T-helper 2 cell (primary cell): ENCODE measurements around the gene SUCNR1.
"Not testable (repeated sequence)": the region's sequence is repeated elsewhere in the genome, so short reads cannot be mapped to it uniquely, and the experiment has no call there.

ENCODE experiments used
- DNase-seq, 5 experiments: peaks; one replicate each; pipeline versions ENCODE4 v3.0.0 to v3.0.0-alpha.2; 2012 to 2022
- total RNA-seq, 2 donors: gene quantifications; one replicate each; lab custom pipeline; 2026; lab: John Stamatoyannopoulos, UW

Gene SUCNR1, protein sequence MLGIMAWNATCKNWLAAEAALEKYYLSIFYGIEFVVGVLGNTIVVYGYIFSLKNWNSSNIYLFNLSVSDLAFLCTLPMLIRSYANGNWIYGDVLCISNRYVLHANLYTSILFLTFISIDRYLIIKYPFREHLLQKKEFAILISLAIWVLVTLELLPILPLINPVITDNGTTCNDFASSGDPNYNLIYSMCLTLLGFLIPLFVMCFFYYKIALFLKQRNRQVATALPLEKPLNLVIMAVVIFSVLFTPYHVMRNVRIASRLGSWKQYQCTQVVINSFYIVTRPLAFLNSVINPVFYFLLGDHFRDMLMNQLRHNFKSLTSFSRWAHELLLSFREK
- total RNA-seq, result 0 reads per million in 2 donors

DNA sequence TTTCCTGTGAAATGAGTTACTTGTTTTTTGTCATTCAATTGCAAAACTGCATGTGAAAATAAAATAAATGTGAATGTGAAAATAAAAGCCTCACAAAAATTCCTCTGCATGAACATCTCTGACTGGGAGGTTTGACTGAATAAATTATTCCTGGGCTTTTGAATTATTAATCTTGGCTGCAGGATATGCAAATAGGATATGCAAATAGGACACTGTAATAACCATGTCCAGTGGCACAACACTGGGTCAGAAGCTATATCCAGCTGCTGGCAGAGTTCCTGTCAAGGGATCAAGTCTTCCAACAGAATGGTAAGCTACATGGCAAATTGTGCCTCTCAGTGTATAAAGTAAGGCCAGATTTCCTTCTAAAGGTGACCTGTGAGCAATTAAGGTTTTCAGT, at the start of gene SUCNR1:
TSS of gene SUCNR1 (plus strand) at position 246 of the 400 bp plus-strand sequence. CDS start 6,250 bp downstream, outside the sequence.
- DNase-seq, result no peak

DNA sequence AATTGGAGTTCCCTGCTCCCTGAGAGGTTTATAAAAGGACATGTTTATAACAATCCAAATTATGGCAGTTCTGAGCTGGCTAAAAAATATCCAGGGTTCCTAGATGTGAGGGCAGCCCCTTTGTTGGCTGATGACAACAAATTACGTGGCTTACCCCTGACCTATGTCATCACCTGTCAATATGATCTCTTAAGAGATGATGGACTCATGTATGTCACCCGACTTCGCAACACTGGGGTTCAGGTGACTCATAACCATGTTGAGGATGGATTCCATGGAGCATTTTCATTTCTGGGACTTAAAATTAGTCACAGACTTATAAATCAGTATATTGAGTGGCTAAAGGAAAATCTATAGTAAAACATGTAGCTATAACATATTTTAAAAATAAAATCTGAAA, 45.6 kb upstream of the SUCNR1 start:
- no peak for DNase-seq

DNA sequence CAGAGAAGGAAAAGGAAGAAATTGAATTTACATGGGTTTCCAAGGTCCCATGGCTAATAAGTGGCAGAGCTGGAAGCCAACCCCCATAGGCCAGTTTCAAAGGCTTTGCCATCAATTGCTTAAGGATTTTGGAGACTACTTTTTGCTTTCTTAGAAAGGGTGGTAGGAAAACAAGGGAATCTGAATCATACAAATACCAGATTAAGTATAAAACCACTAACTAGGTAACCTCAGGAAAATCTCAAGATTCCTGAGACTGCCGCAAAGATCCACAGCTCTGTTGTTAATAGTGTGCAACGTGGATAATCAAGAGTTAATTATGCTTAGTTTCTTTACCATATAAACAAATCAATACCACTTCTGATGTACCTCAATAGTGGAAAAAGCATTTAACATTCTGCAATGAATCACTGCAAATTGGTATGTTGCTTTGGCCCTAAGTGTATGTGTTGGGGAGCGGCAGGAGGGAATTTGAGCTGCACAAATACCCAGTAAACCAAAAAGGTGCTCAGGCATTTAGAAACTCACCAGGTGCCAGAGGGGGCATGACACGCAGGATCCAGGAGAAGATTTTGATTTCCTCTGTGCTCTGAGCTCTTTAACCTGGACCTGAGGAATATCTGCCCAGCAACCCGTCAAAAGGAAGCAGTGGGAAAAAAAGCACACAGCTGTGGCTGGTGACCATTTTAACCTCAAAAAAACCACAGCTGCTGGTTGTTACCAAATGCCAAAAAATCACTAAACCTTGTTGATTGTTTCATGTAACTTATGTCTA, 37.5 kb upstream of the SUCNR1 start:
- DNase-seq, result no peak

DNA sequence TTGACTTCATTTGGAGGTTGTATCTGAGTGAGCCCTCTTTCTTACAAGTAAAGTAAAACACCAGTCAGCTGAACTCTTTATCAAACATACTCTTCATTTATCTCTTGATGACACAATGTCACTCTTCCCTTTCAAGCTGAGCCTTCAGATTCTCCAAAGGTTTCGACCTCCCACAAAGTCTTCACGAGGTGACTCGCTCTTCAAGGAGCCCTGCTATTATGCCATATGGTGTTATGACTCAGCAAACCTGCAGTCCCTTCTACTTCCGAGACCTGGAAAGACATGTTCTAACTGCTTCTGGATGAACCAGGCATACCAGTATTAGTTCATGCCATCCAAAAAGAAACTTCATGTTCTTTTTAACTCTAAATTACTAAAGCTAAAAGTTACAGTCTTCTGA, 36.4 kb upstream of the SUCNR1 start:
- no peak for DNase-seq

DNA sequence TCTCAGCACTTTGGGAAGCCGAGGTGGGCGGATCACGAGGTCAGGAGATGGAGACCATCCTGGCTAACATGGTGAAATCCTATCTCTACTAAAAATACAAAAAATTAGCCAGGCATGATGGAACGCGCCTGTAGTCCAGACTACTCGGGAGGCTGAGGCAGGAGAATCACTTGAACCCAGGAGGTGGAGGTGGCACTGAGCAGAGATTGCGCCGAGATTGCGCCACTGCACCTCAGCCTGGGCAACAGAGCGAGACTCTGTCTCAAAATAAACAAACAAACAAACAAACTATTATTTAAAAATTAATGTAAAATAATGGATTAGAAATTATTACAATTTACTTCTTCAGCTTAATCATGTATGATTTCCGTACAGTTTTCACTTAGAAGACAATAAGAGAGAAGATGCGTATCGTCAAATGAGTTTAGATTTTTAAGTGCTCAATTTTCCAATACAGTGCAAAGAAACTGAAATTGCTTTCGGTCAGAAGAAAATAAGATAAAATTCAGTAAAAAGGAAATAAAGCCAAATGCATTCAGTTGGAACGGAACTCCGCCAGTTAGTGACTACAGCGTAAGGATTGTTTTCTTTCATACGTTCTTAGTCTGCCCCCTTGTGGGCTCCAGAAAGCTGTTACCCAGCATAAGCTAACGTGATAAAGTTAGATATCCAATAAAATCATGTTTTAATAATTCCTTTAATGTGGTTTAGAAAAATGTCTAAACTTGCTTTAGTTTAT, 34.7 kb upstream of the SUCNR1 start:
- peak in 1 of 5 experiments; percentile 66 for DNase-seq

DNA sequence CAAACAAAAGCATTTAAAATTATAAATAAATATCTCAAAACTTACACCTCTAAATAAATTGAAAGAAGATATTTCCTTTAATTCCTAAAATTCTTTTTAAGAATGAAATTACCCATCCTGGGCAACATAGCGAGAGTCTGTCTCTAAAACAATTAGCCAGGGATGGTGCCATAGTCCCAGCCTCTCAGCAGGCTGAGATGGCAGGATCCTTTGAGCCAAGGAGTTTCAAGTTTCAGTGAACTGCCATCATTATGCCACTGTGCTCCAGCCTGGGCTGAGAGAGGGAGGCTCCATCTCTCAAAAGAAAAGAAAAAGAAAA, 34.2 kb upstream of the SUCNR1 start:
- no peak for DNase-seq

DNA sequence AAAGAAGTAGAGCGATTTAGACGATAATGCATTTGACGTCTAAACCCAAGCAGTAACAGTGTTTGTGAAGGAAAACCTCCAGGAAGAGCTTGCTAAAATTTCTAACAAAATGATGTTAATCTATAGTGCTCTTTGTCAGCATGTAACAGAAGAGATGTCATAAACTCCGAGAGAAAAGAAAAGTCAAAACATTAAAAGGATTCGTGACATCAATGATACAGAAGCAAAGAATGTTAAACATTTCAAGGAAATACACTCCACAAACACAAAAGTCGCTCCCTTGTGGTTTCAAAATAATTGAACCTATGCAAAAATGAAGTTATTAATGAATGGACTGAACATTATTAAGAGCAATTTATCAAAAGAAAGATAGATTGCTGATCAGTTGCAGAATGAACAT, 31.6 kb upstream of the SUCNR1 start:
- DNase-seq, result no peak

DNA sequence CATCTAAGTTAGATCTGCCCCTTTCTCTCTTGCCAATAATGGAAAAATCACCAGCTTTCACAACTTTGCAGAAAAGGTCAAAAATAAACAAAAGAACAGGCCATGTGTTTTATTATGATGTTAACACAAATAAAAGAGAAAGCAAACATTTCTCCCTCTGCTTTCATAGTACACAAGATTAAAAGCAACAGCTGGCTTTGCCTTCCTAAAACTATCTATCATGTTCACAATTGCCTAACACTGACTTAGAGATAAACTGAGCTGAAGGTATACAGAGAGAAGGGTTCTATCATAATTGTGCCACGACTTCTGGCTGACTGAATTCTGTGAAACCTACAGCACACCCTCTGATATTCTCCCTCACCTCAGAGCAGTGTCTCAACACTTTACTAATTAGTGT, 30.2 kb upstream of the SUCNR1 start:
- DNase-seq, result no peak

DNA sequence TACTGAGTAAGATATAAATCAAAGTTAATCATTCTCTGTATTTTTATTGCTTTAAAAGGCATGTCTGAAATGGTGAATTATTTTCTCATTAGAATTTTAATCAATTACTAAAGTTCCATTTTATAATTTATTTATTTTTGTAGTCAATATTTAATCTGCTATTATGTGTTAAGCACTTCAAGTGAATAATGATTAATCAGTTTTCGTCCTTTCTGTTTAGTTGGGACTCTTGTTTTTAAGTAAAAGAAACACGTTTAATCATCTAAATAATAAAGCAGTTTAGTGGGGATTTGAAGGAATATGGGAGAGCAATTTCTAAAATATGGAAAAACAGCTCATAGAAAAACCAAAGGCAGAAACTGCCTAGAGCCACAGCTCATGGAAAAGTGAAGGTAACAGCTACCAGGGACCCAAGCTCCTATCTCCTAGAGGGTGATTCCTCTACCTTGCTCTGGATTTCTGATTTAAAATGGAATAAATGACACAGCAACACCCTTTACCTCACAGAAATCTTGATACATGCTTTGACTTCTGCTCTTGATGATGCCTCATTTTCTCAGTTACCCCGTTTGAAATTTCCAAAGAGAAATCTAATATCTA, 28.0 kb upstream of the SUCNR1 start:
- no peak for DNase-seq

DNA sequence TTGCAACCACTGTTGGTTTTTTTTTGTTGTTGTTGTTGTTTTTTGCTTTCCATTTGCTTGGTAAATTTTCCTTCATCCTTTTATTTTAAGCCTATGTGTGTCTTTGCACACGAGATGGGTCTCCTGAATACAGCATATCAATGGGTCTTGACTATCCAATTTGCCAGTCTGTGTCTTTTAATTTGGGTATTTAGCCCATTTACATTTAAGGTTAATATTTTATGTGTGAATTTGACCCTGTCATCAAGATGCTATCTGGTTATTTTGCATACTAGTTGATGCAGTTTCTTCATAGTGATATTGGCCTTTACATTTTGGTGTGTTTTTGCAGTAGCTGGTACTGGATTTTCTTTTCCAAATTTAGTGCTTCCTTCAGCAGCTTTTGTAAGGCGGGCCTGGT, 23.4 kb upstream of the SUCNR1 start:
- not testable (repeated sequence) for DNase-seq

DNA sequence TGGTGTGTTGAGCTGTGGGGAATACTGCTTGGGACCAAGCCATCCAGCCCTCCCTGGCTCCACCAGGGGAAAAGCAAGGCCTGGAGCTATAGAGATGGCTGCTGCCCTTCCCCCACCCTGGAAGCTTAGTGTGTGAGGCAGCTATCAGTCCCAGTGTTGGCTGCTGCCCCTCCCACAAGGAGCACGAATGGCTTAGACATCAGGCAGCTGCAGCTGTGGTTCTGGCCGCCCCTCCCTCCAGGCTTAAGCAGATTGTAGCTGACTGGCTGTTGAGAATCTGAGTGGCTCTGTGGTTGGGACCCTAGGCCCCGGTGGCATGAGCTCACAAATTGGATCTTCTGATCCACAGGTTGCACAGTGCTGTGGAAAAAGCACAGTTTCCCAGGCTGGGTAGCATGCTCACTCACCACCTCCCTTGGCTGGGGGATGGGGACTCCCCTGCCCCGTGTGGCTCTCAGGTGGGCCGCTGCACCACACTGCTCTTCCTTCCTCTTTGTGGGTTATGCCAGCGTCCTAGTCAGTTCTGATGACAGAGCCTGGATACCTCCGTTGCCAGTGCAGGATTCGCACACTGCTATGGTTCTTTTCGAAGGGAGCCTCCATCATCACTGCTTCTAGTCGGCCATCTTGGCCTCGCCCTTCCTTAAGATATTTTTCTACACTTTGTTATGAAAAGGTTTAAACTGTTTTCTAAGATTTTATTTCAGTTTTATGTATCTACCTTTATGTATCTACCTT, 21.2 kb upstream of the SUCNR1 start:
- DNase-seq, result no peak

DNA sequence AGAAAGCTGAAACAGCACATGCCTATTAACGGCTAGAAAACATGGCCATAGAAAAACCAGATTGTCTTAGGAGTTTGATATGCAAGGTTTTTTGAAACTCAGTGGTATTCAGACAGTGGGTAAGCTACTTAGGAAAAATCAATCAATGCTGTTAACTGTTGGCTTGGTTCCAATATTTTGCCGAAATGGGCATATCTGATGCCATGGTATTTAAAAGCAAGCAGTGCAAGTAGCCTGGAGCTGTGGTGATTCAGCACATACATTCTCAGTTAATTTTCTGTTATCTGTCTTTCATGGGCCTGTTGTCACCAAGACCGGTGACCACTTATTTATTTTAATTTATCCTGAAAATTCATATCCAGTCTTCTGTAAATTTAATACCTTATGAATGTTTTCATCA, 17.3 kb upstream of the SUCNR1 start:
- no peak for DNase-seq

DNA sequence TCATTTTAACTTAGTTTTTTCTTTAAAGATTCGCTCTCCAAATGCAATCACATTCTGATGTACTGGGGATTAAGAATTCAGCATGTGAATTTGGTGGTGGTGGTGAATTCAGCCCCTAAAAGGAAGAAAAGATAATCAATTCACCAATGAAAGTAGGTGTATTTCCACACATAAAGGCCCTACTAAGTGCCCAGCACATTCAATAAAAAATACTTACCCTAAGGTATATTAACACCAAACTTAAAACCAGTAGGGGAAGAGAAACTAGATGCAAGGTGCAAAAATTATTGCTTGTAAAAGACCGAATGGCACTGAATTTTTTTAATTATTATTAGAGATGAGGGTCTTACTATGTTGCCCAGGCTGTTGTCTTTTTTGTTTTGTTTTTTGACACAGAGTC, 16.8 kb upstream of the SUCNR1 start:
- no peak for DNase-seq

DNA sequence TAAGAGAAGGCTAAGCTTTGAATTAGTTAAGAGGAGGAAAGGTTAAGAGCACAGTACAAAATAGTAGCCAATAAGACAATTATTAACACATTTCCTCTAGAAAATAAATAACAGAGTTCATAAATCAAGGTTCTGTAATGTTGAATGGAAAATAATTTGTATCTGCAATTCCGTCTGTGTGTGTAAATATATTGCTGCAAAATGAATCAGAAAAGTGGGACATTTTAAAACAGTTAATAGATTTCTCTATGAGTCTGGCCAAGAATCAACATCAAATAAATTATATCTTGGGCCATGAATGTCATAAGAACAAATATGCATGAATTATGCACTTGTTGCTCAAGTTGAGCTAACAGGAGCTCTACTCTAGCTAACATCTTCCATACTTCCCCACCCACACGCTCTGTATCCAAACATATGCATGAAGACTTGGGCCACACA, 14.2 kb upstream of the SUCNR1 start:
- DNase-seq, result no peak

DNA sequence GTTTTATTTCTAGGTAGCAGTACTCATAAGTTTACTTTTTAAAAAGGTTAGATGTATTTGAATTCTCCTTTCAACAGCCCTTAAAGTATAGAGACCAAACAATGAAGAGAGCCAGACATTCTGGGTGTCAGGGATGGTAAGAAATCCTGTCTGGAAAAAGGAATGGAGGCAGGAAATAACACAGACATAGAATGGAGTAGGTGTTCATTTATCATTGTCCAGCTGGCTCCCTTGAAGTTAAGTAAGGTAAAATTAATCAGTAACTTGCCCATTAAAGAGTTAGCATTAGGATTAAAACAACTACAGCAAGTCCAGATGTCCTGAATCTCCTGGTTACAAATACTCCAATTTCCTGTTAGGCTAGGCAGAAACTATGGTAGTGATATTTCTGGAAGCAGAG, 13.5 kb upstream of the SUCNR1 start:
- no peak for DNase-seq

DNA sequence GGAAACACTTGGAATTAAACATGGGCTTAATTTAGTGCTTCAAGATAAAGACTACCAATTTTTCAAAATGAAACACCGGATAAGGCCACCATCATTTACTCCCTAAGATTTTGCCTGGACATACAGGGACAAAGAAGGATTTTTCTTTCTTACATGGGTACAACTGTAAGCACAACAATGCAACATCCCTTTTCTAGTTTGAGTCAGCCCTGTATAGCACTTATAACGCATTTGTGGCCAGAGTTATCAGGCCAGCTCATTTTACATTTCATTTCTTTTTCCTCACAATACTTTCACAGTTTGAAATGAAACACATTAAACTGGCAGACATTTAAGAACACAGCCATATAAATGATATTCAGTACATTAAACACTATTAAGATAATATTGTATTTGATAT, 9.8 kb upstream of the SUCNR1 start:
- DNase-seq, result no peak

DNA sequence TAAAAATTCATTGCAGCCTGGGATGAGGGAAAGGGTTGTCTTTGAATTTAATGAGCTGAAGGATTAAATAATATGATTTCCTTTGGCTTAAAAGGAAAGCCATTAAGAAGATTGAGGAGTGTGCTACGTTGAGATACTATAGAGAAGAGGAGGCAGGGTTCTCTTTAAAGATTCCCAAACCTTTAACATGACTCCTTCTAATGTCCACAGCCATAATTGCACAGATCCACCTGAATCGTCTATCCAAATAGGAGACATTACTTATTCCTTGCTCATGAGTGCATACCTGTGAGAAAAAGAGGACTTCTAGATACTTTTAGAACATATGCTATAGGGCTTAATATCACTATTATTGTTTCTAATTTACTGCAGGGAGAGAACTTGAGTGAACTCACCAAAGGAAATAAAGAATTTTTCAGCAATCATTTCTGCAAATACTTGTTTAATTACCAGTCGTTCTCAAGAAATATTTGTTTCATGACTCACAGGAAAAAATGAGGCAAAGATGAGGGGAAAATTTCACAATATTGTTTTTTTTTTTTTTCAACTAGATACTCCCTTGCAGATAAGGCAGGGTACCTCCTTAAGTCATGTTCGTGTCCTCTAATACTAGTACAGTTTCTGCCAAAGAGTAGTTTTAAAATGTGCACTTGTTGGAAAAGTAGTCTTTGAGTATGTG, 8.9 kb upstream of the SUCNR1 start:
- no peak for DNase-seq

DNA sequence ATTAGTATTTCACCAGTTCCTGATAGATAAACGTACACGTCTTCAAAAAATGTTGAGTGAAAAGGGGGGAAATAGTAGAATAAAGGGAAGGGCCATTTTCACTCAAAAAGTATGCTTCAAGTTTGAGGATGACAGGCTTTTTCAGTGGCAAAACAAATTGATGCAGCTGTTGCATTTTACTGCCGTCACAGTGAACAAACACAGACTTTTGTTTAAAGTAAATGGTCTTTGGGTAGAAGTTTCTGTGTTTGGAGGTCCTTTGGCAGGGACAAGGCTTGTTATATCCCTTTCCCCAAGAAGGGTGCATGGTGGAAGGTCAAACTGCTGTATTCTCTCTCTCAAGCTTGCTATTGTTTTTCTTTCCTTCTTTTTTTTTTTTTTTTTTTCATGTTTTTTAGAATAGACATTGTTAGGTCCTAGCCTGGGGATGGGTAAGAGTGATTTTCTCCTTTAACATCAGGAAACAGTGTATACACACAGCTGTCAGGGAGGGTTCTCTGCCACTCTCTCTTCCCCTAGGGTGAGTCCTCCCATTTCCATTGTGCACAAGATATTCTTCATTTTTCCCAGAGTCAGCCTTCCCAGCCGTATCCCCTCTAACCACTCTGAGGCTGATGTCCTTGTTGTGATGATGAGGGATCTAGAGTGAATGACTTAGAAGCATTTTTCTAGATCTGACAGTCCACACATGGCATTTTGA, 6.6 kb upstream of the SUCNR1 start:
- no peak for DNase-seq

DNA sequence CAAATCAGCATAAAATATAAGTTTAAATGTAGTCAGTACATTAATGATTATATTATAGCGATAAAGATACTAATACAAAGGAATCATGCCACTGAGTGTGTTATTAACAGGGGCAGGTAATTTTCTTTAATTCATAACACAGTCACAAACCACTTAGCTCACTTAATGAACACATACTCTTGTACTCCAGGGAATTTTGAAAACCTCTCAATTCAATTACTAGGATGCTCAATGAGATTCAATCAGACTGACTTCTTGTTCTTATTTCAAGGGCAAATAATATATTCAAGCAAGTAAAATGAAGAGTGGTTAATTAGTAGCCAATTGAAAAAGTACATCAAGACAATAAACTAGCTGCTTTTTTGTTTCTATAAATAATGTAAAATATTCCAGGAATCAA, 5.8 kb upstream of the SUCNR1 start:
- no peak for DNase-seq

DNA sequence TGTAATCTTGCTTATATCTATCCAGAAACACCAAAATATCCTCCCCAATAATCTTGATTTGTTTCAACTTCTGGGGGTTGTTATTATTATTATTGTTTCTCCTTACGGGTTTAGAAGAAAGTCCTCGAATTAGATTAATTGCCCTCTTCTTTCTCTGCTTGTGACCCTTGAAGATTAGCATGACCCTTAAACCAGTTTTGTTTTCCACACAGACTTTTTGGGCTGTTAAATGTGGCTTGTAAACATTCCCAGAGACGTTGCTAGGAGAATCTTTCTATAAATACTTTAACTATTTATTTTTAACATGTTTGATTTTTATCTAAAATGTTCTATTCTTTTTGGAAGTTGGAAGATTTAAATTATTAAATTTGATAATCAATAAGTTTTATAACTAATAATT, 4.3 kb upstream of the SUCNR1 start:
- no peak for DNase-seq
